HepG2 (cell line): Measurements from ENCODE around the gene NCBP1.

Source experiments
- ADNP ChIP-seq: sonication (generic); formaldehyde crosslinking; IDR thresholded peaks from 2 replicates; pipeline ENCODE4 v1.4.0; 2020; ENCODE audit warnings: missing genetic modification reagents
- BHLHE40 ChIP-seq: IDR thresholded peaks from 2 replicates; pipeline ENCODE4 v1.6.1; 2011; ENCODE audit warnings: low read length, improper control_type of control experiment
- CTCF ChIP-seq: sonication (generic); formaldehyde crosslinking; IDR thresholded peaks from 2 replicates; pipeline ENCODE4 v1.5.0; 2020; ENCODE audit warnings: mild to moderate bottlenecking, missing genetic modification reagents, moderate library complexity
- PCBP2 ChIP-seq: fragments of 200-400 bp; formaldehyde crosslinking; optimal IDR thresholded peaks from 2 replicates; pipeline ENCODE3; 2018; ENCODE audit warnings: low read length, low read depth; ENCODE audit not compliant: poor library complexity, severe bottlenecking
- RAD21 ChIP-seq: fragments of 450-650 bp; formaldehyde crosslinking; IDR thresholded peaks from 2 replicates; pipeline ENCODE4 v1.5.0; 2020; ENCODE audit warnings: mild to moderate bottlenecking
- STAT5B ChIP-seq: sonication (generic); formaldehyde crosslinking; IDR thresholded peaks from 2 replicates; pipeline ENCODE4 v1.4.0; 2020; ENCODE audit warnings: missing genetic modification reagents
- ZNF234 ChIP-seq: sonication (generic); formaldehyde crosslinking; conservative IDR thresholded peaks from 2 replicates; pipeline ENCODE4 v1.5.1; 2020; ENCODE audit warnings: mild to moderate bottlenecking, missing genetic modification reagents

GRCh38 chr9:97625620-97626019 lies 8.0 kb upstream of the NCBP1 start:
- TF ChIP-seq STAT5B (CRISPR knock-in tag) (no peak), CTCF (CRISPR knock-in tag) (no peak), RAD21 (CRISPR knock-in tag) (no peak), ZNF234 (CRISPR knock-in tag) (no peak), BHLHE40 (no peak), ADNP (CRISPR knock-in tag) (no peak), PCBP2 (no peak)
